ENCODE data around the gene EIF3L. TPM values are rescaled to one million over a fixed set of nuclear protein-coding genes. Genes with fewer than 3 reads are reported as not detected.

The EIF3L gene
- total RNA-seq, 4 donors from 2014 or later, result 336 to 538 (median 412) TPM

DNA sequence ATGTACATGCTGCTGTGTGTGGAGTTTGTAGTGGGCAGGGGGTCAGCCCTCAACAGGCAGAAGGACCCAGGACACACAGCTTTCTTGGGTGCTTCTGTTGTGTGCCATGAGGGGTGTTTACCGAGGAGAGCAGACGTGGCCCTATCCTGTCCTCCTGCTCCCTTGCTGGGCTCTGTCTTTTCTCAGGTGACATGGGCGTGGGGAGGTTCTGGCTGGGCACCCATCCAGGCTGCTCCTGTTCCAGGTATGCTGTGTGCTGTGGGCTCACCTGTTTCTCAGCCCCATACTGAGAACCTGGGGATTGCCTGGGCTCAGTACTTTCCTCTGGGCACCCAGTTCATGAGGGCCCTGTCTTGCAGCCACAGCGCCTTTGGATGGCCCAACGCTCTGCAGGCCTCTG is 80.2 kb downstream of the EIF3L start:
- ATAC-seq, result no peak
- H3K4me3 ChIP-seq, result no peak overlapping the region
- TF ChIP-seq EP300 (IDR thresholded peaks at IDR 0.05) (no peak), POLR2AphosphoS5 (IDR thresholded peaks at IDR 0.05) (no peak), CTCF (IDR thresholded peaks at IDR 0.05) (no peak), POLR2A (IDR thresholded peaks at IDR 0.05) (no peak)
- H3K27me3 ChIP-seq, result no peaks in the 10 kb centered on the region
- H3K4me1 ChIP-seq, result peaks cover 3 to 64% (median 9%) of the 10 kb centered on the region in 3 donors
- no CpG with 5 or more reads among the region's 5 CpGs for WGBS, 2 donors (ENCODE audit: low coverage in 1 of 2)
- no peaks in the 10 kb centered on the region for H3K9me3 ChIP-seq
- H3K27ac ChIP-seq, result peak overlapping the region in 3 of 4 donors; percentile 78 to 83 (median 78)
- peaks cover 0 to 86% of the 10 kb centered on the region in 2 donors for H3K36me3 ChIP-seq

GRCh38 chr22:37930270-37930951 is 81.2 kb downstream of the EIF3L start:
- H3K27ac ChIP-seq, result peak overlapping the region in 3 of 4 donors; percentile 78 to 83 (median 78)
- WGBS, 2 donors (ENCODE audit: low coverage in 1 of 2), result no CpG with 5 or more reads among the region's 11 CpGs
- no peaks in the 10 kb centered on the region for H3K9me3 ChIP-seq
- no peaks in the 10 kb centered on the region for H3K27me3 ChIP-seq
- peak; percentile 38 for ATAC-seq
- no peak overlapping the region for H3K4me3 ChIP-seq
- peaks cover 0 to 79% of the 10 kb centered on the region in 2 donors for H3K36me3 ChIP-seq
- no peak for TF ChIP-seq POLR2AphosphoS5 (IDR thresholded peaks at IDR 0.05)
- TF ChIP-seq CTCF (IDR thresholded peaks at IDR 0.05), result peak in 3 of 4 experiments; percentile 49 to 65 (median 60)
- H3K4me1 ChIP-seq, result peaks cover 3 to 62% (median 9%) of the 10 kb centered on the region in 3 donors

GRCh38 chr22:37930952-37931440 is 81.8 kb downstream of the EIF3L start:
- Histone ChIP-seq H3K27me3 (no peaks in the 10 kb centered on the region), H3K36me3 (peaks cover 0 to 78% of the 10 kb centered on the region in 2 donors), H3K4me1 (peaks cover 3 to 60% (median 9%) of the 10 kb centered on the region in 3 donors), H3K9me3 (no peaks in the 10 kb centered on the region), H3K27ac (peak overlapping the region in 3 of 4 donors; percentile 78 to 83 (median 78)), H3K4me3 (no peak overlapping the region)
- no peak for TF ChIP-seq EP300 (IDR thresholded peaks at IDR 0.05)
- TF ChIP-seq POLR2AphosphoS5 (IDR thresholded peaks at IDR 0.05), result no peak
- TF ChIP-seq POLR2A (IDR thresholded peaks at IDR 0.05), result no peak
- TF ChIP-seq CTCF (IDR thresholded peaks at IDR 0.05), result no peak
- ATAC-seq, result no peak
- 29 to 73% methylated on average over 1 of the region's 2 CpGs for WGBS, 2 donors (ENCODE audit: low coverage in 1 of 2)

DNA sequence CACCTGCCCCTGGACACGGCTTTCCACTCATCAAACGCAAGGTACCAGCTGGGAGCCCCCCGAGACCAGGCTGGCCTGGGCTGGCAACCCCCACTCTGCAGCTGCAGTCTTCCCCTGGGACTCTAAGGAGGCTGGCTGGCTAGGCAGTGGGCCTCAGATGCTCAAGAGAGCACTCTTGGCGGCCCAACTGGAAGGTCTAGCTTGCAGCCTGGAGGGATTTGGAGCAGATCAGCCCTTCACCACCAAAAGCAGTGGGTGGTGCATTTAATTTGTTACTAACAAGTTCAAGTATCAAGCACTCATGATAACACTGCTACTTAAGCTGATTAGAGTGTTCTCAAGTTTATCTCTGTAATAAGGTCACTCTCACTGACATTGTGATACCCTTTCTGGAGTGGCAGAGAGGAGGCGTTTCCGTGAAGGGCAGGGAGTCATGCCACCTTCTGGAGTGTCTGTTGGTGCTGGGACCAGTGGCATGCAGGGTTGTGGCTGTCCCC is 82.7 kb downstream of the EIF3L start:
- H3K9me3 ChIP-seq, result no peaks in the 10 kb centered on the region
- H3K27ac ChIP-seq, result peak overlapping the region in 3 of 4 donors; percentile 78 to 83 (median 82)
- peaks cover 3 to 60% (median 9%) of the 10 kb centered on the region in 3 donors for H3K4me1 ChIP-seq
- TF ChIP-seq POLR2AphosphoS5 (IDR thresholded peaks at IDR 0.05), result no peak
- no peak for TF ChIP-seq POLR2A (IDR thresholded peaks at IDR 0.05)
- TF ChIP-seq CTCF (IDR thresholded peaks at IDR 0.05), result no peak
- TF ChIP-seq EP300 (IDR thresholded peaks at IDR 0.05), result no peak
- H3K4me3 ChIP-seq, result no peak overlapping the region
- WGBS, 2 donors (ENCODE audit: low coverage in 1 of 2), result 80% methylated on average over 1 of the region's 6 CpGs; no CpG with 5 or more reads in 1 of the 2 donors
- H3K27me3 ChIP-seq, result no peaks in the 10 kb centered on the region
- peaks cover 0 to 78% of the 10 kb centered on the region in 2 donors for H3K36me3 ChIP-seq
- ATAC-seq, result no peak

Data from gastroesophageal sphincter (tissue), 4 donors.